ENCODE data around the gene MS4A18.
"Not testable (repeated sequence)": the region's sequence is repeated elsewhere in the genome, so short reads cannot be mapped to it uniquely, and the experiment has no call there.

Gene MS4A18

DNA sequence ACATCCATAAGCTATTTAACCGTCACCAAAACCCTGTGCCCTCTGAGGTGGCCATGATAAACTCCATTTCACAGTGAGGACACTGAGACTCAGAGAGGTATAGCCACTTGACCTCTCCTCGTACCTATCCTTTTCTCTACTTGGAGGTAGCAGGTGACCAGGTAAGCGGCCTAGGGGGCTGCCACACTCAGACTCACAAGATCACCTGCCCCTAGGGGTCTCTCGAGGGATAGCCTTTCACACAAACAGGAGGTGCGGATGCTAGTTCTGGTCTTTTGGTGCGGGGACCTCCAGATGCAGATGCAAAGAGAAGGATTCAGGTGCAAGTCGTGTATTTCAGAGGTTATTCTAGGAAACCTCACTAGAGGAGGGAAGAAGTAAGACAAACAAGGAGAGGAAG is 14.6 kb downstream of the MS4A18 start:
- DNase-seq (ENCODE audit: low read depth in 3 of 3): no peak

DNA sequence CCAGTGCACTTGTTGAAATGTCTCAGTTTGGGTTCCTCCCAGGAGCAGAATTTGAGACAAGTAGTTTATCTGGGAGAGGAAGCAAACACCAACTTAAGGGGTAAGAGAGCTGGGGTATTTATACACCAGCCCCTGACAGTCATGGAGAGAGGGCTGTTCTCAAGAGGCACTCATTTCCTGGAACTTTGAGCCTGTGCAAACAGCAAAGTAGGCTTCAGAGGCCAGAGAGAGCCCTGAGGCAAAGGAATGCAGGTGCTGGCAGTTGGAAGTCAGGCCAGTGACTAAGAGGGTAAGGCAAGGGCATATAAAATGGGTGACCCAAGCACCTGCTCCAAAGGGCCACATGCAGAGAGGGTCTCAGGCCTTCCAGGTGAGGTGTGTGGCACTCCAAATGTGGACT is 16.1 kb downstream of the MS4A18 start:
- no peak for DNase-seq (ENCODE audit: low read depth in 3 of 3)

DNA sequence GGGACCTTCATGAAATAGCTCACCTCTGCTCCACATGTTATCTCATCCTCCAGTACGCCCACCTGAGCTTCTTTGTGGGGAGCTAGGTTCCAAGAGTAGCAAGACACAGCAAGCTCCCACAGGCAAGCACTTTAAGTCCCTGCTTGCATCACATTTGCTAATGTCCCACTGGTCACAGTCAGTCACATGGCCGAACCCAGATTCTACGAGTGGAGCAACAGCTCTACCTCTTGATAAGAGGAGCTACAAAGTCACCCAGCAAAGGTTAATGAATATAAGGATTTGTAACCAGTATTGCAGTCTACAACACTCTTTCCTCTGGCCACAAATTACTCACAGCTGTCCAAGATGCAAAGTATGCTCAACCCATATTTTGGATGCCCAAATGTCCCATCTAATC is 16.9 kb downstream of the MS4A18 start:
- no peak for DNase-seq (ENCODE audit: low read depth in 3 of 3)

DNA sequence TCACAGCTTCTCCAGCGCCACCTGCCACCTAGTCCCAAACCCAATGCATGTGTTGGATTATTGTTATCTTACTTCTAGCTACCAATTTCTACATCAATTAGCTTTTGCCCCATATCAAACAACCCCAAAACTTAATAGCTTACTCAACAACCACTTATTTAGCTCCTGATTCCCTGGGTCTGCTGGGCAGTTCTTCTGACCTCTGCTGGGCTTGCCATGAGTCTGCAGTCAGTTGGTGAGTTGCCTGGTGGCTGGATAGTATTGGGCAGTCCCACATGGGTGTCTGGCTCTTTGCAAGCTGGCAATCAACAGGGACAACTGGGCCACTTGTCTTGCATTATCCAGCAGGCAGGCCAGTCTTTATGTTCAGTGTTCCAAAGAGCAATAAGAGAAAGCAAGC is 18.5 kb downstream of the MS4A18 start:
- DNase-seq (ENCODE audit: low read depth in 3 of 3): no peak

DNA sequence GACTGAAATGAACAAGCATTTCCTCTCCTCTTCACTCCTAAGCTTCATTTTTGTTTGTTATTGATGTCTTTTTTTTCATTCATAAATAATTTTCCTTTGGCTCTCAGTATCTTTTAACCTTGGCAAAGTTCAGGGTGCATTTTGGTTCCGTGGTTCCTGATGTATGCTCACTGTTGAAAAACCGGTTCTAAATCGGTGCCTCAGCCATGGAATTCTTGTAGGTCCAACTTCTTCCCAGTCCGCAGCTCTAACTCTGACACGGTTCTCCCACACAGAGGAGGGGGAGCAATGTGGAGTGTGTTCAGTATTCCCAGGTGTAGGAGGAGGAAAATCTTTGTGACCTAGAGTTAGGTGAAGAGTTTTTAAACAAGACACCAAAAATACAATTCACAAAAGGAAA is 19.6 kb downstream of the MS4A18 start:
- DNase-seq (ENCODE audit: low read depth in 3 of 3): no peak

DNA sequence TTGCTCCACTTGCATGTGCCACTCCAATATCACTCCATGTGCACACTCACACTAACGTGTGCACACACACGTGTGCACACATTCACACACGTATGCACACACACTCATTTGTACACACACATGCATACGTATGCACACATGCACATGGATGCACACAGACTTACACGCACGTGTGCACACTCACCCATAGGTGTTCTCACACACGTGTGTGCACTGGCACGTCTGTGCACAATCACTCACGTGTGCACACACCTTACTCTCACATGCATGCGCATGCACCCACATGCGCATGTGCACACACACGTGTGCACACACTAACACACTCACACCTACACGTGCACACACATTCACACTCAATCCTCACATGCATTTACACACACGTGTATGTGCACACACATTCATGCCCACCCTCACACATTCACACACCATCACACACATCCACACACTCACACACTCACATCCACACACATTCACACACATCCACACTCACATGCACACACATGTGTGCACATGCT is 22.9 kb downstream of the MS4A18 start:
- no peak for DNase-seq (ENCODE audit: low read depth in 3 of 3)

GRCh38 chr11:60748225-60748624 is 23.7 kb downstream of the MS4A18 start:
- no peak for DNase-seq (ENCODE audit: low read depth in 3 of 3)

- no peak for DNase-seq (ENCODE audit: low read depth in 3 of 3)
Measured at GRCh38 chr11:60748821-60749220, 24.3 kb downstream of the MS4A18 start.

GRCh38 chr11:60750911-60751310 is 26.4 kb downstream of the MS4A18 start:
- DNase-seq (ENCODE audit: low read depth in 3 of 3): no peak

GRCh38 chr11:60753309-60753708 is 28.8 kb downstream of the MS4A18 start:
- DNase-seq (ENCODE audit: low read depth in 3 of 3): no peak

GRCh38 chr11:60754887-60755286 is 30.4 kb downstream of the MS4A18 start:
- DNase-seq (ENCODE audit: low read depth in 3 of 3): no peak

- DNase-seq (ENCODE audit: low read depth in 3 of 3): no peak
Measured at GRCh38 chr11:60756307-60757032, 31.9 kb downstream of the MS4A18 start, which contains the start of gene MS4A15. Gene MS4A15 (plus strand): TSS chr11:60756867. CDS start chr11:60763734, 6,867 bp downstream.

DNA sequence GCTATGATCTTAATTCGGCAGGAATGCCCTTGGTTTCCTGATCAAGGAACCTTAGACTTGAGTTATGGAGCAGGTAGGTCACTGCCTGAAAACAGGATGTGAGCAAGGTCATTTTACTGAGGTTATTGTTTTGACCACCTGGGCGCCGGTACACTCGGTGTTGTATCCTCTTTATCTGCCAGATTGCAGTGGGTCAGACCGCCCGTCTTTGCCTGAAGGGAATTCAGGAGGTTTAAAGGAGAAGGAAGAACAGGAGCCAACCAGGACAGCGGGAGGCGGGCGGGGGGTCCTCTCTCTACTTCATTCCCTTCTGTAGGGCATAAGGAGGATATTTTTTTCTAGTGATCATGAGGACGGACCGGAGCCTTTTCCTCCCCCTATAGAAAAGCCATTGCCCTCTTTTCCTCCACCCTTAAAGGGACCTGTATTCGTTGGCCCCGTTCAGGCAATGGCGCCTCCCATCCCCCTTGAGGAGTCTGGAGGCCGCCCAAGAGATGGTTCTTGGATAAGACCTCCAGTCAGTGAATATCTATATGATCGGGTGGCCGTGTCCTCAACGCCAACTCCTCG is 32.8 kb downstream of the MS4A18 start:
- DNase-seq (ENCODE audit: low read depth in 3 of 3): no peak

DNA sequence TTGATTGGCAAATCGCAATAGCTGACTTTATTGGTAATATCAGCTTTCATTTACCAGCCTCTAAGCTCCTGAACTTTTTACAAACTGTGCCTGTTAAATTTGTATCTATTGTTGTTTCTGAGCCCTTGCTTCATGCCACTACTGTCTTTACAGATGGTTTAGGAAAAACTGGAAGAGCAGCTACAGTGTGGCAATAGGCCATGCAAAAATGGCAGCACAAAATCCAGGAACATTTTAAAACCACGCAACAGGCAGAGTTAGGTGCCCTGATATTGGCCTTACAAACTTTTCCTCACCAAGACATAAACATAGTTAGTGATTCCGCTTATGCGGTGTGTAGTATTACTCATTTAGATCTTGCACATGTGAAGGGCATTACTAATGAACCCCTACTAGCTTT is 34.2 kb downstream of the MS4A18 start:
- DNase-seq (ENCODE audit: low read depth in 3 of 3): not testable (repeated sequence)

- not testable (repeated sequence) for DNase-seq (ENCODE audit: low read depth in 3 of 3)
Measured at GRCh38 chr11:60759438-60760225, 35.1 kb downstream of the MS4A18 start.

GRCh38 chr11:60761436-60762190 is 37.1 kb downstream of the MS4A18 start:
- DNase-seq (ENCODE audit: low read depth in 3 of 3): no peak

DNA sequence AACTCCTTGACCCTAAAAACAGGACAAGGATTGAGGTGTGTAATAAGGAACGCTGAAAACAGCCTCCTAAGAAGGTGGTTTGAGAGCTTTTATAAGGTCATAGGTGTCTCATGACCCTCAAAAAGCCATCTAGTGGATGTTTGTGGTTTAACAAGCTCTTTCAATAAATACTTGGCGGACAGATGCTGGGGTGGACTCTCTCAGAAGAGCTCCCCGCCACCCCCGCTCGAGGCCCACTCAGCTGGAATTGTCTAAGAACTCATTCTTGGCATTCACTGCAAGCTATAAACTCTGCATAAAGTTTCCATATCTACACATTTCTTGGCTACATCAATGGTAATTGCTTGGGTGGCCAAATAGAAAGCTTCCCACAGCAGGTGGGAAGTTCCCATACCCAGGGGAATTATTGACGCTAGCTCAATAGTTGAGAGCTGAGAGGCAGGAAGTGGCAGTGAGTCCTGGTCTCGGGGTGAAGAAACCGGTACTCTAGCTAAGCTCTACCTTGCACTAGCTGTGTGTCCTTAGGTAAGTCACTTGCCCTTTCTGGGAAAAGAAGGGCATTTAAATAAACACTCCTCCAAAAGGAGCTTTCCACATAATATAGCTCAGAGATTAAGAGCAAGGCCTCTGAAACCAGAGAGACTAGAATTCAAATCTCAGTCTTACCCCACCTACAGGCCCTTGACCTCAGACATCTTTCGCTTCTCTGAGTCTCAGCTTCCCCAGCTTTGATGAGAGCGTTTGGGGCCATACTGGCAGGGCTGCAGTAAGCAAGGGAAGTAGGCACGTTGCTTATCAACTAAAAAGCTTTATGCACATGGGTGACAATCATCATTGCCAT is 38.6 kb downstream of the MS4A18 start:
- no peak for DNase-seq (ENCODE audit: low read depth in 3 of 3)

GRCh38 chr11:60763692-60764369 is 39.3 kb downstream of the MS4A18 start:
- DNase-seq (ENCODE audit: low read depth in 3 of 3): no peak

DNA sequence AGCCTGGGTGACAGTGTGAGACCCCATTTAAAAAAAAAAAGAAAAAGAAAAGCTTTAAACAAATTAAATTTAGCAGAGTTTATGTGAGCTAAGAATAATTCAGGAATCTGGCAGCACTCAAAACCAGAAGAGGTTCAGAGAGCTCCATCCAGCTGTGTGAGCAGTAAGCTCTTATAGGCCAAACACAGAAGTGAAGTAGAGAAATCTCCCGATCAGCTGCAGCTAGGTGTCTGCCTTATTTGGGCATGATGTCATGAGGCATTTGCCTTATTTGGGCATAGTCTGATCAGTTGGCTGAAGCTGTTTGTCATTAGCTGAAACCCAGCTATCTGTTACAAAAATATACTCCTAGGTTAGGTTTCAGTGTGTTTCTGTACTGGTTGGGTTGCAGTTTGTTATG is 40.4 kb downstream of the MS4A18 start:
- DNase-seq (ENCODE audit: low read depth in 3 of 3): no peak

GRCh38 chr11:60765355-60765754 is 40.8 kb downstream of the MS4A18 start:
- DNase-seq (ENCODE audit: low read depth in 3 of 3): no peak

Measured in stimulated activated CD4-positive, alpha-beta T cell treated with anti-CD3 and anti-CD28 coated beads, TNF-alpha, amount 100 ng/mL, for 48 hours (primary cell).